NCI-H226 (cell line): ENCODE measurements around the gene UGP2.
"Not testable (repeated sequence)": the region's sequence is repeated elsewhere in the genome, so short reads cannot be mapped to it uniquely, and the experiment has no call there.

Source experiments
- DNase-seq: peaks from one replicate; pipeline ENCODE4 v3.0.0-alpha.2; 2015

UGP2 gene

GRCh38 chr2:63840785-63841253 lies 877 bp upstream of the UGP2 start:
- DNase-seq, result peak; percentile 97

GRCh38 chr2:63842149-63843061 lies 709 bp downstream of the UGP2 start:
- peak; percentile 61 for DNase-seq

GRCh38 chr2:63843093-63843492 lies 1.4 kb downstream of the UGP2 start:
- DNase-seq, result no peak

- DNase-seq, result no peak
These were observed 2.1 kb downstream of the UGP2 start for GRCh38 chr2:63843791-63844190.

GRCh38 chr2:63844616-63845015 lies 2.9 kb downstream of the UGP2 start:
- DNase-seq, result no peak

GRCh38 chr2:63845866-63846265 lies 4.2 kb downstream of the UGP2 start:
- no peak for DNase-seq

GRCh38 chr2:63846487-63846886 lies 4.8 kb downstream of the UGP2 start:
- no peak for DNase-seq

GRCh38 chr2:63847571-63847970 lies 5.9 kb downstream of the UGP2 start:
- DNase-seq, result not testable (repeated sequence)

- DNase-seq, result no peak
These were observed 7.9 kb downstream of the UGP2 start for GRCh38 chr2:63849381-63850203.

- no peak for DNase-seq
These were observed 8.5 kb downstream of the UGP2 start for GRCh38 chr2:63850204-63850571.

- no peak for DNase-seq
These were observed 9.0 kb downstream of the UGP2 start for GRCh38 chr2:63850649-63851048.

- no peak for DNase-seq
These were observed 10.1 kb downstream of the UGP2 start for GRCh38 chr2:63851691-63852311.

GRCh38 chr2:63853527-63854310 lies 12.0 kb downstream of the UGP2 start:
- DNase-seq, result no peak

- DNase-seq, result no peak
These were observed 14.0 kb downstream of the UGP2 start for GRCh38 chr2:63855418-63856302.

- no peak for DNase-seq
These were observed 14.6 kb downstream of the UGP2 start for GRCh38 chr2:63856303-63856603.

GRCh38 chr2:63858291-63858690 lies 16.6 kb downstream of the UGP2 start:
- DNase-seq, result no peak

GRCh38 chr2:63861220-63861822 lies 19.6 kb downstream of the UGP2 start:
- peak; percentile 6 for DNase-seq

GRCh38 chr2:63862806-63863205 lies 21.1 kb downstream of the UGP2 start:
- peak; percentile 83 for DNase-seq

GRCh38 chr2:63863707-63864106 lies 22.0 kb downstream of the UGP2 start:
- no peak for DNase-seq

- no peak for DNase-seq
These were observed 23.6 kb downstream of the UGP2 start for GRCh38 chr2:63865159-63865799.
